KMS-11 (cell line): Measurements from ENCODE around the gene ATXN10.

Experiments
- H2AFZ ChIP-seq: fragments of 200-600 bp; sonication (generic); 2 replicates; pipeline ENCODE4 v1.6.1; 2016; ENCODE audit warnings: antibody characterized with exemption, mixed run types, low read depth
- H3K27ac ChIP-seq: fragments of 200-600 bp; sonication (generic); 2 replicates; pipeline ENCODE4 v1.6.1; 2016; ENCODE audit warnings: mild to moderate bottlenecking, mixed run types
- H3K27me3 ChIP-seq: fragments of 200-600 bp; sonication (generic); 2 replicates; pipeline ENCODE4 v1.6.1; 2017; ENCODE audit warnings: mild to moderate bottlenecking, low read depth, mixed run types, moderate library complexity; ENCODE audit not compliant: insufficient read depth
- H3K36me3 ChIP-seq: fragments of 200-600 bp; sonication (generic); 2 replicates; pipeline ENCODE4 v1.6.1; 2017; ENCODE audit warnings: mild to moderate bottlenecking, mixed run types; ENCODE audit not compliant: insufficient read depth
- H3K4me1 ChIP-seq: fragments of 200-600 bp; sonication (generic); 2 replicates; pipeline ENCODE4 v1.6.1; 2016; ENCODE audit warnings: mild to moderate bottlenecking, low read depth, mixed run types; ENCODE audit not compliant: poor library complexity, severe bottlenecking
- H3K4me2 ChIP-seq: fragments of 200-600 bp; sonication (generic); 2 replicates; pipeline ENCODE4 v1.7.0; 2016; ENCODE audit warnings: mild to moderate bottlenecking, mixed run types
- H3K4me3 ChIP-seq: fragments of 200-600 bp; sonication (generic); IDR thresholded peaks from 2 replicates; pipeline ENCODE4 v1.6.1; 2017; ENCODE audit warnings: low read depth, low read length, mixed read lengths; ENCODE audit not compliant: insufficient read depth
- H3K79me2 ChIP-seq: fragments of 200-600 bp; sonication (generic); 2 replicates; pipeline ENCODE4 v1.6.1; 2016; ENCODE audit warnings: low read depth, mixed run types; ENCODE audit not compliant: insufficient read depth
- H3K9ac ChIP-seq: fragments of 200-600 bp; sonication (generic); 2 replicates; pipeline ENCODE4 v1.6.1; 2016; ENCODE audit warnings: mild to moderate bottlenecking, mixed run types
- H4K20me1 ChIP-seq: fragments of 200-600 bp; sonication (generic); 2 replicates; pipeline ENCODE4 v1.6.1; 2016; ENCODE audit warnings: mild to moderate bottlenecking, mixed run types; ENCODE audit not compliant: insufficient read depth
- TF ChIP-seq, protein P1 (sequence below): fragments of 200-600 bp; sonication (generic); conservative IDR thresholded peaks from 2 replicates; pipeline ENCODE4 v1.6.1; 2017; ENCODE audit warnings: low read depth, mild to moderate bottlenecking, antibody characterized with exemption, low read length, moderate library complexity, mixed read lengths

The ATXN10 gene

DNA sequence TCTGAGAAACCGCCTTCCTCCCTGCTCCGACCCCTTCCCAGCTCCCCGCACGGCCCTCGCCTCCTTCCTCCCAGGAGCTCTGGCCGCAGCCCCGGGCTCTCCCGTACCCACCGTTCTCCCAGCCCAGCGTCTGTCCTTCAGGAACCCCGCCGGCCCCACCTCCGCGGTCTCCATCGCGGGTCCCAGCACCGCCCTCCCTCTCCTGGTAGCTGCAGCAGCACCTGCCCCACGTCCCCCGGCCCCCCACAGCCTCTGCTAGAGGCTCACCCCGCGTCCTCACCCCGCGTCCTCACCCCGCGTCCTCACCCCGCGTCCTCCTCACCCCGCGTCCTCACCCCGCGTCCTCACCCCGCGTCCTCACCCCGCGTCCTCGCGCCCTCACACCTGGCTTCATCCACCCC lies 219.4 kb downstream of the ATXN10 start:
- H3K36me3 ChIP-seq = no peaks in the 10 kb centered on the region
- no peak overlapping the region for H2AFZ ChIP-seq
- no peaks in the 10 kb centered on the region for H3K4me1 ChIP-seq
- H3K27me3 ChIP-seq = peaks cover 35% of the 10 kb centered on the region; the same call in 1 of the 2 replicates
- TF ChIP-seq, protein P1, sequence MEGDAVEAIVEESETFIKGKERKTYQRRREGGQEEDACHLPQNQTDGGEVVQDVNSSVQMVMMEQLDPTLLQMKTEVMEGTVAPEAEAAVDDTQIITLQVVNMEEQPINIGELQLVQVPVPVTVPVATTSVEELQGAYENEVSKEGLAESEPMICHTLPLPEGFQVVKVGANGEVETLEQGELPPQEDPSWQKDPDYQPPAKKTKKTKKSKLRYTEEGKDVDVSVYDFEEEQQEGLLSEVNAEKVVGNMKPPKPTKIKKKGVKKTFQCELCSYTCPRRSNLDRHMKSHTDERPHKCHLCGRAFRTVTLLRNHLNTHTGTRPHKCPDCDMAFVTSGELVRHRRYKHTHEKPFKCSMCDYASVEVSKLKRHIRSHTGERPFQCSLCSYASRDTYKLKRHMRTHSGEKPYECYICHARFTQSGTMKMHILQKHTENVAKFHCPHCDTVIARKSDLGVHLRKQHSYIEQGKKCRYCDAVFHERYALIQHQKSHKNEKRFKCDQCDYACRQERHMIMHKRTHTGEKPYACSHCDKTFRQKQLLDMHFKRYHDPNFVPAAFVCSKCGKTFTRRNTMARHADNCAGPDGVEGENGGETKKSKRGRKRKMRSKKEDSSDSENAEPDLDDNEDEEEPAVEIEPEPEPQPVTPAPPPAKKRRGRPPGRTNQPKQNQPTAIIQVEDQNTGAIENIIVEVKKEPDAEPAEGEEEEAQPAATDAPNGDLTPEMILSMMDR = no peak
- no peak overlapping the region for H3K4me3 ChIP-seq
- no peaks in the 10 kb centered on the region for H3K79me2 ChIP-seq
- no peak overlapping the region for H3K4me2 ChIP-seq
- H3K9ac ChIP-seq = no peak overlapping the region
- no peak overlapping the region for H3K27ac ChIP-seq
- no peaks in the 10 kb centered on the region for H4K20me1 ChIP-seq

DNA sequence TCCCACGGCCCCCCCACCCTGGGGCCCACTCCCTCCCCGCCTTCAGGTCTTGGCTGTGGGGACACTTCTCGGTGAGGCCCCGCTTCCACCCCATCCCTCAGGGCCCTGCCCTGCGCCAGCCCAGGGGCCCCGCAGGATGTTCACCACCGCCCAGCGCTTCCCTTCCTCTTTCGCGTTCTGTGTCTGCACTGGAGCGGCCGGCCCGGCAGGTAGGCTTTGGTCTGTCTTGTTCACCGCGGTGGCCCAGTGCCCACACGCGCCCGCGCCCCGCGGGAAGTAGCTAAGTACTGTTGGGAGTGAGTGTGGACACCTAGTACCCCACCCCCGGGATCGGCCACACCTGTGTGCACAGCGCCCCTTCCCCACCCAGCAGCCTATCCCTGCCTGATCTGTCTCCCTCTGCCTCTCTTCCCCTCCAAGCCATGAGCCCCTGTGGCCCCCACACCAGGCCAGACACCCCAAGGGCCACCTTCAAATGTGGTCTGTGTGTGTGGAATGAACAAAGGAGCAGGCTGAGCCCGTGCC lies 219.9 kb downstream of the ATXN10 start:
- Histone ChIP-seq H4K20me1 (no peaks in the 10 kb centered on the region), H3K4me3 (no peak overlapping the region), H3K9ac (no peak overlapping the region), H3K79me2 (no peaks in the 10 kb centered on the region), H2AFZ (no peak overlapping the region), H3K4me2 (no peak overlapping the region), H3K36me3 (no peaks in the 10 kb centered on the region), H3K27ac (no peak overlapping the region), H3K4me1 (no peaks in the 10 kb centered on the region), H3K27me3 (peaks cover 40% of the 10 kb centered on the region; the same call in 1 of the 2 replicates)
- TF ChIP-seq, protein P1 = no peak

DNA sequence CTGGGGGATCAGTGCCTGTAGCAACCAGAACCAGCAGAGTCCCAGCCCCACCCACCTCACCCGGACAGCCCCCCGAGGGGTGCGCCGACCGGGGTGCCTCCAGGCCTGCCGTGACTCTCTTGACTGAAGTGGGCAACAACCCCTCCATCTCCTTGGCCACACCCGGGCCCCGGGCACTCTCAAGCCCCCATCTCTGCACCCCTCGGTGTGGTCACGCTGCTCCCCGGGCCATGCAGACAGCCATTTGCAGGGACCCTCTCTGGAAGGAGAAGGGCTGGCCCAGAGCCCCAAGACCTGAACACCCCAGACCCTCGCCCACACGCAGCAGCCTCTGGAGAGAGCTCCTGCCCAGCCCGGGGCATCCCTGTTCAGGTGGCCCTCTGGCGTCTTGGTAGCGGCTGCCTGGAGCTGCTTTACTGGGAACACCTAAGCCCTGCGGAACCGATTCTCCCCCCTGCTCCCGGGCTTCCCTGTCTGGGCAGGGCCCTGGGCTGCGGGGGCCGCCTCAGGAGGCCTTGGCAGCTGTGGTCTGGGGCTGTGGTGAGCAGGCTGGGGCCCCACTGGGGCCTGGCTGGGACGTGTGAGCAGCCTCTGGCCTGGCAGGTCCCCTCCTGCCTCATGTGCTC lies 220.5 kb downstream of the ATXN10 start:
- H2AFZ ChIP-seq = no peak overlapping the region
- H3K27ac ChIP-seq = no peak overlapping the region
- H3K4me3 ChIP-seq = no peak overlapping the region
- H3K4me2 ChIP-seq = no peak overlapping the region
- H3K27me3 ChIP-seq = peaks cover 43% of the 10 kb centered on the region; the same call in 1 of the 2 replicates
- H4K20me1 ChIP-seq = no peaks in the 10 kb centered on the region
- no peaks in the 10 kb centered on the region for H3K36me3 ChIP-seq
- H3K4me1 ChIP-seq = no peaks in the 10 kb centered on the region
- no peak overlapping the region for H3K9ac ChIP-seq
- no peaks in the 10 kb centered on the region for H3K79me2 ChIP-seq
- TF ChIP-seq, protein P1 = no peak

DNA sequence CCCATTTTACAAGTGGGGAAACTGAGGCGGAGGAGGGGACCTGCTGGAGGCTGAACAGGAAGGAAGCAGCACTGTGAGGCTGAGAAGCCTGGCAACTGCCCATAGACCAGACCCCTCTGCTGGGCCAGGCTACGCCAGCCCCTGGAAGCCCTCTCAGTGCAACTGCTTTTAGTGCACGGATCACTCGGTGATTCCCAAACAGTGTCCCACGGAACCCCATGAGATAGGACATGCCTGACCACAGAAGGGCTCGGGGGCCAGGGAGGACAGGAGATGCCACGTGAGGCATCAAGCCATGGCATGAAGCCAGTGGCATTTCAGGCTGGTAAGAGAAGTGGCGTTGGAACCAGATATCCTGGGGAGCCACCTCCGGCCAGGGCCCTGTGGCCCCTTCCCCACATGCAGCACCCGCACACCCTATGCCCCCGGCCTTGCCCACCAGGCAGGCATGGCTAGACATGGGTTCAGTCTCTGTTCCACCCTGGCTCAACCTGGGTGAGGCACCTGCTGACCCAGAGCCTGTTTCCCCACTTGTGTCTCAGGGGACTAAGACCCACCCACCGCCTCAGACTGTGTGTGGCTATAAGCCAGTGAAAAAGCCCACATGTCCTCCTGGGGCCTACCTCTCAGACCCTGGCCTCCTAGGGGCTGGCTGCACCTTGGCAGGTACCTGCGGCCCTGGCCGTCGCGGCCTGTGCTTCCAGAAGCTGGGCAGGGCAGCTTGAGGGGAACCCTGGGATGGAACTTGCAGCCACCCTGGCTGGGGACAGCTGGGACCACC lies 221.2 kb downstream of the ATXN10 start:
- H3K36me3 ChIP-seq = no peaks in the 10 kb centered on the region
- no peak overlapping the region for H3K4me2 ChIP-seq
- no peaks in the 10 kb centered on the region for H4K20me1 ChIP-seq
- H3K27ac ChIP-seq = no peak overlapping the region
- H3K4me3 ChIP-seq = no peak overlapping the region
- no peak overlapping the region for H3K9ac ChIP-seq
- TF ChIP-seq, protein P1 = no peak
- H2AFZ ChIP-seq = no peak overlapping the region
- no peaks in the 10 kb centered on the region for H3K79me2 ChIP-seq
- H3K4me1 ChIP-seq = no peaks in the 10 kb centered on the region
- peaks cover 47% of the 10 kb centered on the region; the same call in 1 of the 2 replicates for H3K27me3 ChIP-seq
